ENCODE results near the gene SLC10A3. TPM values are rescaled to one million over a fixed set of nuclear protein-coding genes. Genes with fewer than 3 reads are reported as not detected.
A peak's percentile ranks its signal among the peaks of the same experiment; 100 is the strongest.

SLC10A3 gene, protein sequence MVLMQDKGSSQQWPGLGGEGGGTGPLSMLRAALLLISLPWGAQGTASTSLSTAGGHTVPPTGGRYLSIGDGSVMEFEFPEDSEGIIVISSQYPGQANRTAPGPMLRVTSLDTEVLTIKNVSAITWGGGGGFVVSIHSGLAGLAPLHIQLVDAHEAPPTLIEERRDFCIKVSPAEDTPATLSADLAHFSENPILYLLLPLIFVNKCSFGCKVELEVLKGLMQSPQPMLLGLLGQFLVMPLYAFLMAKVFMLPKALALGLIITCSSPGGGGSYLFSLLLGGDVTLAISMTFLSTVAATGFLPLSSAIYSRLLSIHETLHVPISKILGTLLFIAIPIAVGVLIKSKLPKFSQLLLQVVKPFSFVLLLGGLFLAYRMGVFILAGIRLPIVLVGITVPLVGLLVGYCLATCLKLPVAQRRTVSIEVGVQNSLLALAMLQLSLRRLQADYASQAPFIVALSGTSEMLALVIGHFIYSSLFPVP
- 17.5 and 18.3 TPM in 2 replicates for total RNA-seq

DNA sequence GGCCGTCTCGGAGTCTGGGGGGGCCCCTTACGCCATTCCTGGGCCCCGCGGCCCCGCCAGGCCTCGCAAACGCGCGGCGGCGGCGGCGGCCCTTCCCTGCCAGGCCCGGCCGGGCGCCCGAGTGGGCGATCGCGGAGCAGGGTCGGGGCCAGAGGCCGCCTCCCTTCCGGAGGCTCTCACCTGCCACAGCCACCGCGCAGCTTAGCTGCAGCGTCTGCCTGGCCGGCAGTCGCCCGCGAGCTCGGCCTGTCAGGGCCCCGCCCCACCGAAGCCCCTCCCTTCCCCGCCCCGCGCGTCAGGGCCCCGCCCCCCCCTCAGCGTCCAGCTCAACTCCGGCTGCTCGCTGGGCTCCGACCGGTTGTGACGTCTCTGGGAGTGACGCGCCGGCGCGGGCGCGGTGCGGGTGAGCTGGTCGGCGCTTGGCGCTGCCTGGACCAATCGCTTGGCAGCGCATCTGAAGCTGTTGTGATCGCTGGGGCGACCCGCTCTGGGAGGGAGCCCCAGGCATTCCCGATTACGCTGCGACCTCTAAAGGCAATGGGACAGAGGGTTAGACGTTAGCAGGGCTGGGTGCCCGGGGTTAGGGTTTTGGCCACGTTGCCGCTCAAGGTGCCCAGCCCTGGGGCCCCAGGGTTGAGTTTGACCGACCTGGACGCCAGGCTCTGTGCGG, at the start of gene SLC10A3:
SLC10A3 (minus strand) TSS at position 216 of the 670 bp plus-strand sequence. CDS start 1,689 bp downstream, outside the sequence.
- Mint-ChIP-seq H3K27ac (peak within 1 kb of the TSS; percentile 89), H3K9me3 (no peaks in the 10 kb centered on the region), H3K36me3 (ENCODE audit: low read depth) (peaks cover 14% of the 10 kb centered on the region), H3K27me3 (ENCODE audit: low read depth) (no peaks in the 10 kb centered on the region), H3K4me3 (ENCODE audit: low read depth) (peak within 1 kb of the TSS; percentile 89), H3K4me1 (ENCODE audit: low read depth) (peaks cover 8% of the 10 kb centered on the region)
- peak; percentile 86 for DNase-seq (ENCODE audit: low spot score)
- intact Hi-C loops (cut with micrococcal nuclease): loop anchor here (1.0 kb wide), 1 partner anchor 25 kb away; no protein-coding TSS in a partner anchor

DNA sequence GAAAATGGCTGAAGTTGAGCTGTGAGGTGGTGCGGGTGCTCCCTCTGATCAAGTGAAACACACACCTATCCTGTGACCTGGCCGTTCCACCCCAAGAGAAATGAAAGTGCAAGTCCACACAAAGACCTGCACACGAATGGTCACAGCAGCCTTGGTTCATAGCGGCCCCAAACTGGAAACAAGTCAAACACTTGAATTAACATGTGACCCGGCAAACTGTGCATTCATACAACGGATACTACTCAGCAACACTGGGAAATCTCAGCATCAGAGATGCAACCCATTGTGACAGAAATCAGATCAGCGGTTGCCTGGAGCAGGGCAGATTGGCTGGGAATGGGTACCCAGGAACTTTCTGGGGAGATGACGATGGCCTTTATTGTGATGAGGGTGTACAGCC, 48.6 kb upstream of the SLC10A3 start:
- intact Hi-C loops (cut with micrococcal nuclease): no loop called here
- no peak for DNase-seq (ENCODE audit: low spot score)
- no peaks in the 10 kb centered on the region for H3K27me3 Mint-ChIP-seq (ENCODE audit: low read depth)
- no peaks in the 10 kb centered on the region for H3K9me3 Mint-ChIP-seq
- peaks cover 16% of the 10 kb centered on the region for H3K4me1 Mint-ChIP-seq (ENCODE audit: low read depth)
- H3K36me3 Mint-ChIP-seq (ENCODE audit: low read depth): peaks cover 16% of the 10 kb centered on the region
- no peak overlapping the region for H3K27ac Mint-ChIP-seq
- no peak overlapping the region for H3K4me3 Mint-ChIP-seq (ENCODE audit: low read depth)

DNA sequence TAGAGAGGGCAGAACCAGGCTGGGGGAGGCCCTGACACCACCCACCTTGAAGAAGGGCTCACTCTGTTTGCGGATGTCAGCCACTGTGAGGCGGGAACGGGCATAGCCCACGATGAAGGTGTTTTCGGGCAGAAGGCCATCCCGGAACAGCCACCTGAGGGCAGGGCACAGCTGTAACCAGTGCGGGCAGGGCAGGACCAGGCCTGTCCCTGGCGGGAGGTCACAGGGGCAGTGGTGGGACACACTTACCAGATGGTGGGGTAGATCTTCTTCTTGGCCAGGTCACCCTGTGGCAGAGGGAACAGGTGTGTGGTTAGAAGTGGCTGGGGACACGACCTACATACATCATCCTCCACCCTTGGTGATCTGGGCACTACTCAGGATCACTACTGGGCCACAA, 45.5 kb upstream of the SLC10A3 start:
- intact Hi-C loops (cut with micrococcal nuclease): no loop called here
- no peak overlapping the region for H3K27ac Mint-ChIP-seq
- no peaks in the 10 kb centered on the region for H3K27me3 Mint-ChIP-seq (ENCODE audit: low read depth)
- peaks cover 6% of the 10 kb centered on the region for H3K4me1 Mint-ChIP-seq (ENCODE audit: low read depth)
- DNase-seq (ENCODE audit: low spot score): no peak
- no peak overlapping the region for H3K4me3 Mint-ChIP-seq (ENCODE audit: low read depth)
- peaks cover 18% of the 10 kb centered on the region for H3K36me3 Mint-ChIP-seq (ENCODE audit: low read depth)
- H3K9me3 Mint-ChIP-seq: no peaks in the 10 kb centered on the region

DNA sequence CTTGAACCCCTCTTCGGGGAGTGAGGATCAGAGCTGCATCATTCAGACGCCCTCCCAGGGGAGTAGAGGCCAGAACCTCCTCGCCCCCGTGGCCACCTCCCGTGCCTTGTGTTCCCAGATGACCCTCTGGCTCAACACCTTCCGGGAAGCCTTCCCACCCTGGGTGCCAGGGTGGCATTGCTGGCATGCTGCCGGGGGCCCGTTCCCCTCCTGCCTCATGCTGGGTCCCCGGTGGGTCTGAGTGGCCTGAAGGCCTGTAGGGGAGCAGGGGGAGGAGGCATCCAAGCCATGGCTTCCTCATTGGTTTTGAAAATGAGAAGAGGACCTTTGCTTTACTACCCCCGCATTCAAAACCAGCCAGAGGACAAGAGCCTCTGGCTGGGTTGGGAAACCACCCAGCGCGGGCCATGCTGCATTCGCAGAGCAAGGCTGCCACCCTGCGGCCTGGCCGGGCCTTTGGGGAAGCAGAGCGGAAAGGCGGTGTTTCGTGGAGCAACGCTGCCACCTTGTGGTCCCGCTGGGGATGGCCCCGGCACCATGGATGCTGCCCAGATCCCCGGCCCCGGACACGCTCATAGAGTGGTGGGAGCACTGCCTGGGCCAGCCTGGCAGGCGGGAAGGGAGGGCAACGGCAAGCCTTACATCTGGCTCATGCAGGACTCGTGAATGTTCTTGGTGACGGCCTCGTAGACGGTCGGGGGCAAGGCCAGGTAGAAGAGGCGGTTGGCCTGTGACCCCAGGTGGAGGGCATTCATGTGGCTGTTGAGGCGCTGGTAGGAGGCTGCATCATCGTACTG, 44.3 kb upstream of the SLC10A3 start:
- Mint-ChIP-seq H3K27me3 (ENCODE audit: low read depth) (no peaks in the 10 kb centered on the region), H3K9me3 (no peaks in the 10 kb centered on the region), H3K27ac (peak overlapping the region; percentile 67), H3K4me1 (ENCODE audit: low read depth) (peaks cover 6% of the 10 kb centered on the region), H3K4me3 (ENCODE audit: low read depth) (no peak overlapping the region), H3K36me3 (ENCODE audit: low read depth) (peaks cover 20% of the 10 kb centered on the region)
- intact Hi-C loops (cut with micrococcal nuclease): loop anchor here (5.0 kb wide), 1 partner anchor 47 kb away; the partner anchor contains the start of gene UBL4A
- peak; percentile 76 for DNase-seq (ENCODE audit: low spot score)

DNA sequence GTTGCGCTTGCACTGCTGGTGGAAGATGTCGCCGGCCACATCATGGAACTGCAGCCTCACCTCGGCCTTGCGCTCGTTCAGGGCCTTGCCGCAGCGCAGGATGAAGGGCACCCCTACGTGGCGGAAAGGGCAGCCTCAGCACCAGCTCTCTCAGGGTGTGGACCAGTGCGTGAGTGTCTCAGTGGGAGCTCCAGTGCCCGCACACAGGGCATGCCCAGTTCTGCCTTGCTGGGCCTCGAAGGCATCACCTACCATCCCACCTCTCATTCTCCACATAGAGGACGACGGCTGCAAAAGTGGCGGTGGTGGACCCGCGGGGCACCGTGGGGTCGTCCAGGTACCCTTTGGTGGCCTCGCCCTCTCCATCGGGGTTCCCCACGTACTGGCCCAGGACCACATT, 42.3 kb upstream of the SLC10A3 start:
- no peak overlapping the region for H3K4me3 Mint-ChIP-seq (ENCODE audit: low read depth)
- no peak for DNase-seq (ENCODE audit: low spot score)
- H3K27ac Mint-ChIP-seq: no peak overlapping the region
- intact Hi-C loops (cut with micrococcal nuclease): loop anchor here (5.0 kb wide), 1 partner anchor 45 kb away; the partner anchor contains the start of gene UBL4A
- peaks cover 2% of the 10 kb centered on the region for H3K4me1 Mint-ChIP-seq (ENCODE audit: low read depth)
- H3K9me3 Mint-ChIP-seq: no peaks in the 10 kb centered on the region
- peaks cover 16% of the 10 kb centered on the region for H3K36me3 Mint-ChIP-seq (ENCODE audit: low read depth)
- no peaks in the 10 kb centered on the region for H3K27me3 Mint-ChIP-seq (ENCODE audit: low read depth)

DNA sequence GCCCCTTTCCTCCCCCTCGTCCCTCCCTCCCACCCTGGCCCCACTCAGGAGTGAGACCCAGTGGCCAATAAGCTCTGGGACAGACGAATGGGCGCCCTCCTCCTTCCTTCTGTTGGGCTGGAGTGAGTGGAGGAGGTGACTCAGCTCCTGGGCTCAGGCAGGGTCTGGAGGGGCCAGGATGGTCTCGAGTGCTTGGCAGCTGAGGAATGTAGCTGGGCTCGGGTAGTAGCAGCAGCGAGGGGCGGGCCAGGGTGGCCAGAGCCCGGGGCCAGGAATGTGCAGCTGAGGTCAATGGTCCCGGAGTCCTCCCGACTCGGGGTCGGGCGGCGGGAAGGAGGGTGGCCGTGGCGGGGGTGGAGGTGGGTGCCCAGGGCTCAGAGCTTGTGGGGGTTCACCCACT, 41.2 kb upstream of the SLC10A3 start:
- Mint-ChIP-seq H3K36me3 (ENCODE audit: low read depth) (peaks cover 16% of the 10 kb centered on the region), H3K9me3 (no peaks in the 10 kb centered on the region), H3K27me3 (ENCODE audit: low read depth) (no peaks in the 10 kb centered on the region), H3K4me1 (ENCODE audit: low read depth) (peaks cover 6% of the 10 kb centered on the region), H3K4me3 (ENCODE audit: low read depth) (no peak overlapping the region), H3K27ac (no peak overlapping the region)
- intact Hi-C loops (cut with micrococcal nuclease): loop anchor here (5.0 kb wide), 1 partner anchor 44 kb away; the partner anchor contains the start of gene UBL4A
- no peak for DNase-seq (ENCODE audit: low spot score)

DNA sequence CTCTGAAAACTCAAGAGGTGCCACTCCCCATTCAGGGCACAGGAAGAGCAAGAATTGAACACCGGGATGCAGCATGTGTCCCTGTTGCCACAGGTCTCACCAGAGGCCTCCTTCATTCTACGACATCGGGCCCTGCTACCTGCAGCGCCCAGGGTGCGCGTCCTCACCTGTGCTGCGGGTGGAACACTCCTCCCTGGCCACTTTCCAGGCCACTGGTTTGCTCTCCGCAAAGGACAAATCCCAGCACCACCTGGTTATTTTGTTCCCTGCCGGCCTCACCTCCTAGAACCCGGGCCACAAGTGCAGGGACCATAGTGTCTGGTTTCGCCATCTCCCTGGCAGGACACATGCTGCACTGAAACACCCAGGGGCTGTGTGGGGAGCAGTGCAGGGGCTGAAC, 39.9 kb upstream of the SLC10A3 start:
- H3K27me3 Mint-ChIP-seq (ENCODE audit: low read depth): no peaks in the 10 kb centered on the region
- H3K9me3 Mint-ChIP-seq: no peaks in the 10 kb centered on the region
- no peak overlapping the region for H3K4me3 Mint-ChIP-seq (ENCODE audit: low read depth)
- peaks cover 16% of the 10 kb centered on the region for H3K4me1 Mint-ChIP-seq (ENCODE audit: low read depth)
- H3K36me3 Mint-ChIP-seq (ENCODE audit: low read depth): peaks cover 16% of the 10 kb centered on the region
- H3K27ac Mint-ChIP-seq: no peak overlapping the region
- intact Hi-C loops (cut with micrococcal nuclease): loop anchor here (5.0 kb wide), 1 partner anchor 43 kb away; the partner anchor contains the start of gene UBL4A
- no peak for DNase-seq (ENCODE audit: low spot score)

DNA sequence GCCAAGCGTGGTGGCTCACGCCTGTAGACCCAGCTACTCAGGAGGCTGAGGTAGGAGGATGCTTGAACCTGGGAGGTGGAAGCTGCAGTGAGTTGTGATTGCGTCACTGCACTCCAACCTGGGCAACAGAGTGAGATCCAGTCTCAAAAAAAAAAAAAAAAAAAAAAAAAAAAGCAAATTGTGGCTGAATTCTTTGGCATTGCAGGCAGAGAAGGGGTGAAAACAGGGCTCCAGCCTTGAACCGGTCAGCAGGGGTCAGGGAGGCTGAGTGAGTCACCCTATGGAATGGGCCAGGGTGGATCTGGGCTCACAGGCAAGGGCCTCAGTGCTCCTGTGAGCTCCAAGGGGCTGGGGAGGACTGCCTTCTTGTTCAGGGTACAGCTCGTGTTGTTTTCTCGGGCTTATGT, 38.8 kb upstream of the SLC10A3 start:
- Mint-ChIP-seq H3K4me3 (ENCODE audit: low read depth) (no peak overlapping the region), H3K9me3 (no peaks in the 10 kb centered on the region), H3K27ac (no peak overlapping the region), H3K27me3 (ENCODE audit: low read depth) (no peaks in the 10 kb centered on the region), H3K36me3 (ENCODE audit: low read depth) (peaks cover 10% of the 10 kb centered on the region), H3K4me1 (ENCODE audit: low read depth) (peaks cover 16% of the 10 kb centered on the region)
- no peak for DNase-seq (ENCODE audit: low spot score)
- intact Hi-C loops (cut with micrococcal nuclease): no loop called here

DNA sequence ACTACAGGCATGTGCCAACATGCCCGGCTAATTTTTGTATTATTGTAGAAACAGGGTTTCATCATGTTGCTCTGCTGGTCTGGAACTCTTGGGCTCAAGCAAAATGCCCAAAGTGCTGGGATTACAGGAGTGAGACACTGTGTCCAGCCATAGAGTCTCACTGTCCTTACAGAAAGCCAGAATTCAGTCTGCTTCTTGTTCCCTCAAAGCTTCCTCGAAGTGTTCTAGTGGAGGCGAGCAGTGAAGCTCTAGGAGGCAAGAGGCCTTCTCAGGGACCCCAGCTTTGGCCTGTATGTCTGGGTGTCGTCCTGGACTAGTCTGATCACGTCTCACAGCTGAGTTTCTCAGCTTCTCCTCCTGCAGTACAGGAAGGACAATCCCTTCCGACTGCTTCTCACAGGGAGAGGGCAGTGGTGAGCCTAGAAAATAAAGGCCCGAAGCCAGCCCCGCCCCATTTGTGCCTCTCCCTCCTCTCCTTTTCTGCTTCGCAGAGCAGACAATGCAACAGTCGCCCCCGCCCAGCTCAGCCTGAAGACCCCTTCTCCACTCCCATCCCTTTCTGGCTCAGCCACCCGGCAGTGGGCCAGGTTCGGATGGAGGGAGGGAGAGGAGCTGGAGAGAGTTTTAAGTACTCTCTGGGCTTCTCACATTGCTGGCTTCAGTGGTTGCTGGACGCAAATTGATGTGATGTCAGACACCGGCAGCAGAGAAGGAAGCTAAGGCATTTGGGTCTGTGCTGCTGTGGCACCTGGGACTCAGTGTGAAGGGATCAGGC, 36.7 kb upstream of the SLC10A3 start:
- Mint-ChIP-seq H3K27me3 (ENCODE audit: low read depth) (no peaks in the 10 kb centered on the region), H3K27ac (peak overlapping the region; percentile 22), H3K9me3 (no peaks in the 10 kb centered on the region), H3K4me3 (ENCODE audit: low read depth) (no peak overlapping the region), H3K36me3 (ENCODE audit: low read depth) (peaks cover 5% of the 10 kb centered on the region), H3K4me1 (ENCODE audit: low read depth) (peaks cover 16% of the 10 kb centered on the region)
- intact Hi-C loops (cut with micrococcal nuclease): no loop called here
- peak; percentile 50 for DNase-seq (ENCODE audit: low spot score)

DNA sequence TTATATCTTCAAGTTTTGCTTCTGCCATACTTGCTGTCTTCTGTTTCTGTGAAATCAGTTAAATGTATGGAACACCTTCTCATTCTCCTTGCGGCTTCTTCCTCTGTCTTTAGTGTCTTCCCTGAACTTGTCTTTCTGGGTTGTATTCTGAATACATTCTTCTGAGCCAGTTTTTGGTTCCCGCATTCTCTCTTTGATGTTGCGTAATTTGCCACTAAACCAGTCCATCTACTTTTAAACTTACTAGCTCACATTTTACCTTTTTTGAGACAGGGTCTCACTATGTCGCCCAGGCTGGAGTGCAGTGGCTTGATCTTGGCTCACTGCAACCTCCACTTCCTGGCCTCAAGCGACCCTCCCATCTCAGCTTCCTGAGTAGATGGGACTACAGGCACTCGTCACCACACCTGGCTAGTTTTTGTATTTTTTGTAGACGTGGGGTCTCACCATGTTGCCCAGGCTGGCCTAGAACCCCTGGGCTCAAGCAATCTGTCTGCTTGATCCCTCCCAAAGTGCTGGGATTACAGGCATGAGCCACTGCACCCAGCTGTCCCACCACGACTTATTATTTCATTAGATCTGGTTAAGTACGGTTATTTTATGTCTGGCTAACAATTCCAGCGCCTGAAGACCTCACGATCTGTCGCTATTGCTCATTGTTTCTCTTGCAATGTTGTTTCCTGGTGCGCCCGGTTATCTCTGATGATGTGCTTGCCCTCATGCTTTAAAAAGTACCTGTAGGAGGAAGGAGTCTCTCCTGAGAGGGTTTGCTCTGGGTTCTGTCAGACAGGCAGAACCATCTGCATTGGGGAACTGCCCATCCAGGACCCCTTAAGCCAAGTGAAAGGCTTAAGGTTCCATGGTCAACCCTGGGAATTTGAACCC, 35.4 kb upstream of the SLC10A3 start:
- no peak for DNase-seq (ENCODE audit: low spot score)
- H3K4me3 Mint-ChIP-seq (ENCODE audit: low read depth): no peak overlapping the region
- no peaks in the 10 kb centered on the region for H3K9me3 Mint-ChIP-seq
- intact Hi-C loops (cut with micrococcal nuclease): no loop called here
- H3K27me3 Mint-ChIP-seq (ENCODE audit: low read depth): no peaks in the 10 kb centered on the region
- no peak overlapping the region for H3K27ac Mint-ChIP-seq
- H3K4me1 Mint-ChIP-seq (ENCODE audit: low read depth): peaks cover 16% of the 10 kb centered on the region
- peaks cover 1% of the 10 kb centered on the region for H3K36me3 Mint-ChIP-seq (ENCODE audit: low read depth)

DNA sequence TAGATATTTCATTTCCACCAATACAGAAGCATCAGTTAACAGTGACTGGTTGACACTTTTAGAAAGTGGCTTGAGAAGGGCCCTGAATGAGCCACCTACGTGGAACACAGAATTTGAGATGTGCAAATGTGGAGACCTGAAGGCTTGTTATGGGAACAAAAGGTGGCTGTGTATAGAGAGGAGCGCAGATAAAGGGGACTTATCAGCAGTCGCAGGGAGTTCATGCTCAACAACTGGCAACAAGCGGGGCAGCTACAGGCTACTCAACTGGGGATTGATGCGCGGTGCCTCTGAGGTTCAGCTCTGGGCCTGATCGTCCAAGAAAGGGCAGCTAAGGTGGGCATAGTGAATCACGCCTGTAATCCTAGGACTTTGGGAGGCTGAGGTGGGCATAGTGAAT, 29.0 kb upstream of the SLC10A3 start:
- intact Hi-C loops (cut with micrococcal nuclease): loop anchor here (5.0 kb wide), 1 partner anchor 42 kb away; the partner anchor contains the start of gene LAGE3
- Mint-ChIP-seq H3K4me1 (ENCODE audit: low read depth) (peaks cover 6% of the 10 kb centered on the region), H3K36me3 (ENCODE audit: low read depth) (no peaks in the 10 kb centered on the region), H3K9me3 (no peaks in the 10 kb centered on the region), H3K27ac (no peak overlapping the region), H3K27me3 (ENCODE audit: low read depth) (no peaks in the 10 kb centered on the region), H3K4me3 (ENCODE audit: low read depth) (no peak overlapping the region)
- no peak for DNase-seq (ENCODE audit: low spot score)
